ENCODE data around the gene IMMP1L.

Gene IMMP1L

GRCh38 chr11:31509429-31510345 lies at the start of gene IMMP1L, which contains the start of gene ELP4:
Gene IMMP1L, minus strand, starts transcription at chr11:31509622. Its CDS starts 46,346 bp downstream, at chr11:31463276.
Gene ELP4, plus strand, starts transcription at chr11:31509767. Its CDS starts 18 bp downstream, at chr11:31509785.
- no peak for TF ChIP-seq CSRNP3 (CRISPR knock-in tag; IDR thresholded peaks at IDR 0.05)
- TF ChIP-seq CSDC2 (CRISPR knock-in tag; IDR thresholded peaks at IDR 0.05) = no peak
- no peak for TF ChIP-seq ESRRG (CRISPR knock-in tag; IDR thresholded peaks at IDR 0.05)
- TF ChIP-seq TSHZ2 (CRISPR knock-in tag; IDR thresholded peaks at IDR 0.05) = peak; percentile 60; the same call in 1 of the 2 replicates
- TF ChIP-seq PATZ1 (CRISPR knock-in tag; IDR thresholded peaks at IDR 0.05; ENCODE audit: borderline replicate concordance) = no peak
- peak; percentile 100 for ATAC-seq

GRCh38 chr11:31558001-31558400 lies 48.6 kb upstream of the IMMP1L start:
- no peak for TF ChIP-seq ZFP3 (CRISPR knock-in tag; IDR thresholded peaks at IDR 0.05)
- TF ChIP-seq ZC3H10 (CRISPR knock-in tag; IDR thresholded peaks at IDR 0.05) = no peak
- TF ChIP-seq TCF4 (CRISPR knock-in tag; IDR thresholded peaks at IDR 0.05; ENCODE audit: borderline replicate concordance) = no peak
- no peak for TF ChIP-seq RARB (CRISPR knock-in tag; IDR thresholded peaks at IDR 0.05)
- no peak for TF ChIP-seq CREB5 (CRISPR knock-in tag; IDR thresholded peaks at IDR 0.05; ENCODE audit: low read depth)
- TF ChIP-seq GLIS3 (CRISPR knock-in tag; IDR thresholded peaks at IDR 0.05) = no peak
- no peak for TF ChIP-seq CSDC2 (CRISPR knock-in tag; IDR thresholded peaks at IDR 0.05)
- no peak for TF ChIP-seq OSR1 (CRISPR knock-in tag; IDR thresholded peaks at IDR 0.05)
- no peak for TF ChIP-seq ZFP30 (CRISPR knock-in tag; IDR thresholded peaks at IDR 0.05)
- TF ChIP-seq BACH2 (CRISPR knock-in tag; IDR thresholded peaks at IDR 0.05; ENCODE audit: borderline replicate concordance) = no peak
- TF ChIP-seq TOX (CRISPR knock-in tag; IDR thresholded peaks at IDR 0.05; ENCODE audit: borderline replicate concordance) = no peak
- no peak for TF ChIP-seq POU6F1 (CRISPR knock-in tag; IDR thresholded peaks at IDR 0.05; ENCODE audit: borderline replicate concordance, low read depth)
- no peak for TF ChIP-seq ZNF70 (CRISPR knock-in tag; IDR thresholded peaks at IDR 0.05)
- TF ChIP-seq CSRNP3 (CRISPR knock-in tag; IDR thresholded peaks at IDR 0.05) = no peak
- no peak for TF ChIP-seq ARNTL (CRISPR knock-in tag; IDR thresholded peaks at IDR 0.05; ENCODE audit: borderline replicate concordance, low read depth)
- TF ChIP-seq PPARA (CRISPR knock-in tag; IDR thresholded peaks at IDR 0.05; ENCODE audit: borderline replicate concordance) = no peak
- no peak for TF ChIP-seq ZNF565 (CRISPR knock-in tag; conservative IDR thresholded peaks at IDR 0.05; ENCODE audit: low read depth)
- TF ChIP-seq TSHZ2 (CRISPR knock-in tag; IDR thresholded peaks at IDR 0.05) = no peak
- TF ChIP-seq PATZ1 (CRISPR knock-in tag; IDR thresholded peaks at IDR 0.05; ENCODE audit: borderline replicate concordance) = no peak
- TF ChIP-seq ESRRG (CRISPR knock-in tag; IDR thresholded peaks at IDR 0.05) = no peak
- ATAC-seq = no peak
